GM19463 (cell line): ENCODE results near the gene CASK.
A peak's percentile ranks its signal among the peaks of the same experiment; 100 is the strongest.
"Not testable (repeated sequence)": the region's sequence is repeated elsewhere in the genome, so short reads cannot be mapped to it uniquely, and the experiment has no call there.

Experiments used
- ATAC-seq: cut with Tn5 transposase; IDR thresholded peaks from one replicate; pipeline ENCODE4 v1.9.1; 2021; ENCODE audit warnings: mild to moderate bottlenecking, moderate library complexity; ENCODE audit not compliant: unreplicated experiment

Gene CASK

GRCh38 chrX:41655631-41656030 lies 267.7 kb downstream of the CASK start:
- no peak for ATAC-seq

- no peak for ATAC-seq
Measured at GRCh38 chrX:41655101-41655500, 268.3 kb downstream of the CASK start.

GRCh38 chrX:41653125-41653524 lies 270.2 kb downstream of the CASK start:
- no peak for ATAC-seq

GRCh38 chrX:41646201-41646600 lies 277.2 kb downstream of the CASK start:
- ATAC-seq, result not testable (repeated sequence)

- ATAC-seq, result no peak
Measured at GRCh38 chrX:41634284-41634683, 289.1 kb downstream of the CASK start.

- ATAC-seq, result no peak
Measured at GRCh38 chrX:41630091-41630490, 293.3 kb downstream of the CASK start.

- no peak for ATAC-seq
Measured at GRCh38 chrX:41629539-41629938, 293.8 kb downstream of the CASK start.

GRCh38 chrX:41621222-41621723 lies 302.1 kb downstream of the CASK start:
- ATAC-seq, result no peak

- ATAC-seq, result no peak
Measured at GRCh38 chrX:41619221-41619620, 304.1 kb downstream of the CASK start.

GRCh38 chrX:41616935-41617334 lies 306.4 kb downstream of the CASK start:
- ATAC-seq, result no peak

GRCh38 chrX:41616255-41616654 lies 307.1 kb downstream of the CASK start:
- ATAC-seq, result no peak

- ATAC-seq, result no peak
Measured at GRCh38 chrX:41608244-41608643, 315.1 kb downstream of the CASK start.

- ATAC-seq, result no peak
Measured at GRCh38 chrX:41607264-41607832, 316.0 kb downstream of the CASK start.

- ATAC-seq, result not testable (repeated sequence)
Measured at GRCh38 chrX:41606057-41606456, 317.3 kb downstream of the CASK start.

- ATAC-seq, result no peak
Measured at GRCh38 chrX:41604766-41605543, 318.4 kb downstream of the CASK start.

GRCh38 chrX:41604177-41604576 lies 319.2 kb downstream of the CASK start:
- ATAC-seq, result no peak

GRCh38 chrX:41603596-41603995 lies 319.8 kb downstream of the CASK start:
- no peak for ATAC-seq

- ATAC-seq, result no peak
Measured at GRCh38 chrX:41602816-41603345, 320.5 kb downstream of the CASK start.

- no peak for ATAC-seq
Measured at GRCh38 chrX:41600291-41600690, 323.1 kb downstream of the CASK start.

GRCh38 chrX:41599507-41599906 lies 323.8 kb downstream of the CASK start:
- no peak for ATAC-seq

GRCh38 chrX:41596596-41596995 lies 326.8 kb downstream of the CASK start:
- ATAC-seq, result peak; percentile 99

- no peak for ATAC-seq
Measured at GRCh38 chrX:41594634-41595033, 328.7 kb downstream of the CASK start.
